ENCODE results near the gene FIGLA. TPM values are rescaled to one million over a fixed set of nuclear protein-coding genes. Genes with fewer than 3 reads are reported as not detected.
A peak's percentile ranks its signal among the peaks of the same experiment; 100 is the strongest.

Gene FIGLA
- total RNA-seq, 2 experiments from 2014 or later = not detected

GRCh38 chr2:70778676-70779075, 11.8 kb downstream of the FIGLA start:
- H3K4me3 Mint-ChIP-seq = no peak overlapping the region
- H3K4me1 Mint-ChIP-seq = no peaks in the 10 kb centered on the region
- ATAC-seq = no peak
- DNase-seq = no peak
- CTCF ChIA-PET = interaction anchor here (0.7 kb wide), 1 partner anchor 8 kb away, joined by 3 read pairs; no protein-coding TSS in a partner anchor
- no peaks in the 10 kb centered on the region for H3K9me3 Mint-ChIP-seq (ENCODE audit: low read depth)
- no peak overlapping the region for H3K27ac Mint-ChIP-seq
- H3K36me3 Mint-ChIP-seq = no peaks in the 10 kb centered on the region
- H3K27me3 Mint-ChIP-seq = peaks cover 59% of the 10 kb centered on the region

DNA sequence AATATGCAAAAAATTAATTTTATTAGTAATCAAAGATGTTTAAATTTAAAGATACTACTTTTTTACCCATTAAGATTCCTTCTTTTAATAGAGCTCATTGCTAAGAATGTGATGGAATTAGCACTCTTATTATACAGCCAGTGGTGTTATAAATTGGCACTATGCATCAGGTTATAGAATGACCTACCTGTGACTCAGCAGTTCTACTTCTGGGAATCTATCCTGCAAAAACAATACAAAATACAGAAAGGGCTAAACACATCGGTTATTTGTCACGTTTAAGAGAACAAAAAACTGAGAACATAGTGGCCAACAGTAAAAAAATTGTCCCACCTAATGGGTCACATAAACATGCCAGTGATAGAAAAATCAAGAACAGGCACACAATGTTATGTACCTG, 13.0 kb downstream of the FIGLA start:
- H3K27me3 Mint-ChIP-seq = peaks cover 66% of the 10 kb centered on the region
- no peaks in the 10 kb centered on the region for H3K36me3 Mint-ChIP-seq
- ATAC-seq (no peak), DNase-seq (no peak)
- H3K4me3 Mint-ChIP-seq = no peak overlapping the region
- H3K27ac Mint-ChIP-seq = no peak overlapping the region
- no peaks in the 10 kb centered on the region for H3K4me1 Mint-ChIP-seq
- no peaks in the 10 kb centered on the region for H3K9me3 Mint-ChIP-seq (ENCODE audit: low read depth)
- CTCF ChIA-PET = interaction anchor here (0.7 kb wide), 1 partner anchor 401 kb away, joined by 4 read pairs; no protein-coding TSS in a partner anchor

DNA sequence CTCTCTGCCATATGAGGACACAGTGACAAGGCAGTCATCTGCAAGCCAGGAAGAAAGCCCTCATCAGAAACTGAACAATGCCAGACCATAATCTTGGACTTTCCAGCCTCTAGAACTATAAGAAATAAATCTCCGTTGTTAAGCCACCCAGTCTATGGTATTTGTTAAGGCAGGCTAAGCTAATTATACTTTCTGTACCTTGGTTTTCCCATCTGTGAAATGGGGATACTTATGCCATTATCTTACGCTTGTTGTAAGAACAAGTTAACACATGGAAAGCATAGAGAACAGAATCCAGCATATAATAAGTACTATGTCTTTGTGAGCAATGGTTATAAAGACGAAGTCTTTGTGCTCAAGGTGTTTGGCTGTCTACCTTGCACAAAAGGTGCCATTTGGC, 14.2 kb downstream of the FIGLA start:
- Mint-ChIP-seq H3K27me3 (peaks cover 76% of the 10 kb centered on the region), H3K4me1 (peaks cover 4% of the 10 kb centered on the region), H3K36me3 (no peaks in the 10 kb centered on the region), H3K27ac (no peak overlapping the region), H3K9me3 (ENCODE audit: low read depth) (no peaks in the 10 kb centered on the region), H3K4me3 (no peak overlapping the region)
- ATAC-seq (no peak), DNase-seq (no peak)
- CTCF ChIA-PET = interaction anchor here (1.1 to 2.1 kb wide), 2 partner anchors 13 to 19 kb away, joined by 3 to 8 read pairs; no protein-coding TSS in a partner anchor

DNA sequence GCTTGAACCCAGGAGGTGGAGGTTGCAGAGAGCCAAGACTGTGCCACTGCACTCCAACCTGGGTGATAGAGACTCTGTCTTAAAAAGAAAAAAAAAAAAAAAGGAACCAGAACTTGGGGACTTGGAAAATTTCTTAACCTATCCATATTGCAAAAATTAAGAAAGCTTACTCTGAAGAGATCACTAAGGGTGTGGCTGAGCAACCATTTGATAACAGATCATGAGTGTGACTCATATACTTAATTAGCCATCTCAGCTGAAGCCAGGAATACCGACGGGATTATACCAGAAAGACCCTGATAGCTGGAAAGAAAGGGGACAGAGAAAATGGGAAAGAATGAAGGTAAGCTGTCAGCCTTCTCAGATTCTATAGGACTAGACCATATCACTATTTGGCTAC, 15.3 kb downstream of the FIGLA start:
- Mint-ChIP-seq H3K4me3 (no peak overlapping the region), H3K36me3 (no peaks in the 10 kb centered on the region), H3K4me1 (peaks cover 8% of the 10 kb centered on the region), H3K27me3 (peaks cover 77% of the 10 kb centered on the region), H3K9me3 (ENCODE audit: low read depth) (no peaks in the 10 kb centered on the region), H3K27ac (no peak overlapping the region)
- ATAC-seq = no peak
- no peak for DNase-seq
- CTCF ChIA-PET = interaction anchor here (1.0 to 2.1 kb wide), 4 partner anchors 10 to 20 kb away, joined by 3 to 8 read pairs (median 4); no protein-coding TSS in a partner anchor

GRCh38 chr2:70772486-70773155, 17.8 kb downstream of the FIGLA start:
- no peak for ATAC-seq
- H3K27me3 Mint-ChIP-seq = peaks cover 86% of the 10 kb centered on the region
- DNase-seq = no peak
- CTCF ChIA-PET = no interaction called here
- no peak overlapping the region for H3K4me3 Mint-ChIP-seq
- H3K9me3 Mint-ChIP-seq (ENCODE audit: low read depth) = no peaks in the 10 kb centered on the region
- H3K36me3 Mint-ChIP-seq = no peaks in the 10 kb centered on the region
- no peak overlapping the region for H3K27ac Mint-ChIP-seq
- peaks cover 11% of the 10 kb centered on the region for H3K4me1 Mint-ChIP-seq

DNA sequence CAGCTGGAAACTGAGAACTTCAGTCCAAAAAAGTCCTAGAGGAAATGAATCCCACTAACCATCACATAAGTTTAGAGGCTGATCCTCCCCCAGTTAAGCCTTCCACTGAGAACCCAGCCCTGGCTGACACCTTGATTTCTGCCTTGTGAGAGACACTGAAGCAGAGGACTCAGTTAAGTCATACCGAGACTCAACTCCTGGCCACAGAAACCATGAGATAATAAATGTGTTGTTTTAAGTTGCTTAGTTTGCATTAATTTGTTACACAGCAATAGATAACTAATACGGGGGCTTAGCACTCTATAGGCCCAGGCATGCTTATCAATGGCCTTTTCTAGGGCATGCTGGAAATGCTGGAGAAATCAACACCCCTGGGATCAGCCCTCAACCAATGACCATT, 19.0 kb downstream of the FIGLA start:
- no peak overlapping the region for H3K27ac Mint-ChIP-seq
- peaks cover 17% of the 10 kb centered on the region for H3K4me1 Mint-ChIP-seq
- ATAC-seq = peak; percentile 52
- no peaks in the 10 kb centered on the region for H3K9me3 Mint-ChIP-seq (ENCODE audit: low read depth)
- CTCF ChIA-PET = no interaction called here
- H3K27me3 Mint-ChIP-seq = peaks cover 87% of the 10 kb centered on the region
- H3K36me3 Mint-ChIP-seq = no peaks in the 10 kb centered on the region
- H3K4me3 Mint-ChIP-seq = no peak overlapping the region
- no peak for DNase-seq

DNA sequence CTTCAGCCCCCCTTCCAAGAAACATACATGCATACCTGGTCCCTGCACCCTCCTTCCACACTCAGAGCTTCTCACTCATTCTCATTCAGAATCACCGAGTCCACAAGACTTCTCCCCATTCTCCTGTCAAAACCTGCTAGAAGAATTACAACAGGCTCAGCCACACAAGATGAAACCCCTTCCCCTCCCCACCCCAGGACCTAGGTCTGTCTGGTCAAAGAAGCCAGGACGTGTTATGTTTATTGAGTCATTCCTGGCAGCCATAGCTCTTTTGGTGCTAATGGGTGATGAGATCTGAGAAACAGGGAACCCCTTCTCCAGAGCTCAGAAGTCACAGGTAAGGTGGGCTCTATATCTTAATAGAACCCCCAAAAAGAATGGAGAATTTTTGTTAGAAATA, 21.0 kb downstream of the FIGLA start:
- CTCF ChIA-PET = interaction anchor here (1.2 to 1.9 kb wide), 2 partner anchors 215 to 465 kb away, joined by 3 to 4 read pairs; no protein-coding TSS in a partner anchor
- H3K9me3 Mint-ChIP-seq (ENCODE audit: low read depth) = no peaks in the 10 kb centered on the region
- H3K27ac Mint-ChIP-seq = peak overlapping the region; percentile 20
- H3K27me3 Mint-ChIP-seq = peaks cover 87% of the 10 kb centered on the region
- ATAC-seq = no peak
- H3K4me3 Mint-ChIP-seq = no peak overlapping the region
- DNase-seq = no peak
- no peaks in the 10 kb centered on the region for H3K36me3 Mint-ChIP-seq
- H3K4me1 Mint-ChIP-seq = peaks cover 18% of the 10 kb centered on the region

- Mint-ChIP-seq H3K4me1 (peaks cover 18% of the 10 kb centered on the region), H3K27me3 (peaks cover 85% of the 10 kb centered on the region), H3K36me3 (no peaks in the 10 kb centered on the region), H3K9me3 (ENCODE audit: low read depth) (no peaks in the 10 kb centered on the region), H3K27ac (no peak overlapping the region), H3K4me3 (no peak overlapping the region)
- ATAC-seq (no peak), DNase-seq (no peak)
- CTCF ChIA-PET = interaction anchor here (0.9 to 1.9 kb wide), 7 partner anchors 17 to 465 kb away, joined by 3 to 6 read pairs (median 4); no protein-coding TSS in a partner anchor
Observed at GRCh38 chr2:70768590-70769085, 21.8 kb downstream of the FIGLA start.

GRCh38 chr2:70767699-70768589, 22.5 kb downstream of the FIGLA start, which contains the start of gene ADD2:
TSS of gene ADD2 (minus strand) at chr2:70768200. CDS start at chr2:70706408, 61,792 bp downstream.
- Mint-ChIP-seq H3K4me3 (peak within 1 kb of the TSS; percentile 63), H3K36me3 (no peaks in the 10 kb centered on the region), H3K27ac (no peak within 1 kb of the TSS), H3K27me3 (peaks cover 81% of the 10 kb centered on the region), H3K4me1 (peaks cover 18% of the 10 kb centered on the region), H3K9me3 (ENCODE audit: low read depth) (no peaks in the 10 kb centered on the region)
- CTCF ChIA-PET = interaction anchor here (0.9 to 1.9 kb wide), 7 partner anchors 17 to 464 kb away, joined by 3 to 6 read pairs (median 4); no protein-coding TSS in a partner anchor
- ATAC-seq (peak; percentile 72), DNase-seq (peak; percentile 65)

GRCh38 chr2:70767079-70767698, 23.3 kb downstream of the FIGLA start:
- H3K27ac Mint-ChIP-seq = no peak overlapping the region
- H3K9me3 Mint-ChIP-seq (ENCODE audit: low read depth) = no peaks in the 10 kb centered on the region
- H3K4me3 Mint-ChIP-seq = peak overlapping the region; percentile 63
- H3K4me1 Mint-ChIP-seq = peaks cover 18% of the 10 kb centered on the region
- DNase-seq = no peak
- H3K36me3 Mint-ChIP-seq = no peaks in the 10 kb centered on the region
- peaks cover 75% of the 10 kb centered on the region for H3K27me3 Mint-ChIP-seq
- CTCF ChIA-PET = interaction anchor here (0.9 to 1.6 kb wide), 3 partner anchors 23 to 181 kb away, joined by 3 to 6 read pairs (median 4); partner anchors contain the start of gene FIGLA
- peak; percentile 34 for ATAC-seq

DNA sequence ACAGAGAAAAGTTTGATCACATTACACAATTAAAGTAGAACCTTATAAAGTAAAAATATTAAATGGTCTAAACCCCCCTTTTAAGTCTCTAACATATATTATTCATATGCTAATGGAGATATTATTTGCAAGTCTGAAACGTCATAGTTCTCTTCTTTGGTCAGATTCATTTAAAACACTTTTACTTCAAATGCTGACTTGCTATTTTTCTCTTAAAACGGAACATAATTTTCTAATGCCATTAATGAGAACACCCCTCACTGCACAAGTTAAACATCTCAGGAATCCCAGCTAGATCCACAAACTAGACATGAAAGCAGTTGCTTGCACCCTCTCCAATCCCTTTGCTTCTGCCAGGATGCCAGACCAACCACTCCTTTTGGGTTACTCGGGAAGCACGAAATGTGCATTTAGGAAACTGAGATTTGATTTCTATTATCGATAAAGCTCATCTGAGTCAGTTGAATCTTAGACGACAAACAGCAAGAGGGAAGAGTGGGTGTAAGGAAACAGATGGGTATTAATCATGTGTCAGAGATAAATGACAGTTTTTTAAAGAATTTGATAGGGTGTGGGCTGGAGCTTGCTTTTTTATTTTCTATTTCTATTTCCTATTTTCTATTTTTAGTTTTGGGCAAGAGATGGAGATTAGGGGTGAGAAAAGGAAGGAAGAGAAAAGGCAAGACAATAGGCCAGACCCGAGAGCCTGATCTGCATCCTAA, 23.9 kb downstream of the FIGLA start:
- H3K27ac Mint-ChIP-seq = no peak overlapping the region

DNA sequence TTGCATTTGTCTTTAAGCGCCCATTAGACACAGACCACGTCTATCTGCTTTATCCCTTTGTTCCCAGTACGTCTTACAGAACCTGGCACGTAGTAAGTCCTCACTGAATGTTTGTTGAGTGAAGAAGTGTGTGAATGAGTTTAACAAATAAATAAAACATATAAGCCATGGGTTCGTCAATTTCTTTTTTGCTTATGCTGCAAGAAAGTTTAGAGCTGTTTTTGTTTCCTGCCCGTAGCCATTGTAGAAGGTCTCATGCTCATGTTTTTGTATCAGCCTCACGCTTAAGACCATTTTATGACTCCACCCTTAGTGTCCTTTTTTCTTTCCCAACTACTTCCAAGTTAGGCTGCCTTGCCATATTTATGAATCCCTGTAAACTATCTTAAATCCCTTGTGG, 24.9 kb downstream of the FIGLA start:
- Mint-ChIP-seq H3K27me3 (peaks cover 70% of the 10 kb centered on the region), H3K4me1 (peaks cover 11% of the 10 kb centered on the region), H3K9me3 (ENCODE audit: low read depth) (no peaks in the 10 kb centered on the region), H3K36me3 (no peaks in the 10 kb centered on the region), H3K27ac (no peak overlapping the region), H3K4me3 (no peak overlapping the region)
- CTCF ChIA-PET = no interaction called here
- no peak for DNase-seq
- ATAC-seq = no peak

More for the DNA sequence above, 23.9 kb downstream of the FIGLA start:
- Mint-ChIP-seq H3K27me3 (peaks cover 75% of the 10 kb centered on the region), H3K4me3 (peak overlapping the region; percentile 19), H3K4me1 (peaks cover 17% of the 10 kb centered on the region), H3K36me3 (no peaks in the 10 kb centered on the region), H3K9me3 (ENCODE audit: low read depth) (no peaks in the 10 kb centered on the region)
- CTCF ChIA-PET = interaction anchor here (0.9 kb wide), 1 partner anchor 24 kb away, joined by 4 read pairs; the partner anchor contains the start of gene FIGLA
- no peak for ATAC-seq
- DNase-seq = no peak
